ENCODE data around the gene GRK6. TPM values are rescaled to one million over a fixed set of nuclear protein-coding genes. Genes with fewer than 3 reads are reported as not detected.

GRK6 gene
- total RNA-seq, 4 donors from 2014 or later: 29.1 to 62.2 (median 37.1) TPM

DNA sequence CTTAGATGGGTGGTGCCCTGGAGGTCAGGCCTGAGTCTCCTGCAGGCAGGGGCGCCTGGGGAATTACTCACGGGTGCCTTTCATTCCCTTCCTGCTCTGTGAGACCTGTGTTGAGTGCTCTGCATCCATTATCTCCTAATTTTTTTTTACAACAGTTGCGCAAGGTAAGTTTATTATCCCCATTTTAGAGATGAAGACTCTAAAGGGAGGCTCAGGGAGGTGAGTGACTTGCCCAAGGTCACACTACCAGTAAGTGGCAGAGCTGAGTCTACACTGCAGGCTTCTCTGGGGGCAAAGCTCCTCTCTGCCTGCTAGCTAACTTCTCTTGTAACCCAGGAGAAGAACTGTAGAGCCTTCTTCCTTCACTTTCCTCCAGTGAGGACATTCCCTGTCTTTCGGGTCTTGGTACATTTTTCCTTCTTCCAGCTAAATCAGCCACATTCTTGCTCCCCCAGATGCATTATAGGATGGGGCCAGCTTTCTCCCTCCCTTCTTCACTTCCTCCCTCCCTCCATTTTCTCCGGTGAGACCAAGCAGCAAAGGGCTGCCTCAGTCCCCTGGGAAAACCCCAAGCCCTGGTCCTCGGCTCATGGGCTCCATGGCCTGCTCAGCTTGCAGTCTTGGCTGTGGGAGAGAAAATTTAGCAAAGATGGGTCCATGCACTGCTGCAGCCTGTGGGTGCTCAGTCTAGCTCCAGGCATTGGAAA is 21.9 kb downstream of the GRK6 start:
- H3K4me3 ChIP-seq: no peak overlapping the region
- no peaks in the 10 kb centered on the region for H3K9me3 ChIP-seq
- no peak overlapping the region for H3K27ac ChIP-seq
- H3K36me3 ChIP-seq: no peaks in the 10 kb centered on the region
- peaks cover 80% of the 10 kb centered on the region for H3K4me1 ChIP-seq
- DNase-seq (ENCODE audit: low spot score in 2 of 2): no peak
- 74% methylated on average over 6 of the region's 6 CpGs for WGBS
- no peak for TF ChIP-seq EP300 (IDR thresholded peaks at IDR 0.05)
- TF ChIP-seq, protein P1, sequence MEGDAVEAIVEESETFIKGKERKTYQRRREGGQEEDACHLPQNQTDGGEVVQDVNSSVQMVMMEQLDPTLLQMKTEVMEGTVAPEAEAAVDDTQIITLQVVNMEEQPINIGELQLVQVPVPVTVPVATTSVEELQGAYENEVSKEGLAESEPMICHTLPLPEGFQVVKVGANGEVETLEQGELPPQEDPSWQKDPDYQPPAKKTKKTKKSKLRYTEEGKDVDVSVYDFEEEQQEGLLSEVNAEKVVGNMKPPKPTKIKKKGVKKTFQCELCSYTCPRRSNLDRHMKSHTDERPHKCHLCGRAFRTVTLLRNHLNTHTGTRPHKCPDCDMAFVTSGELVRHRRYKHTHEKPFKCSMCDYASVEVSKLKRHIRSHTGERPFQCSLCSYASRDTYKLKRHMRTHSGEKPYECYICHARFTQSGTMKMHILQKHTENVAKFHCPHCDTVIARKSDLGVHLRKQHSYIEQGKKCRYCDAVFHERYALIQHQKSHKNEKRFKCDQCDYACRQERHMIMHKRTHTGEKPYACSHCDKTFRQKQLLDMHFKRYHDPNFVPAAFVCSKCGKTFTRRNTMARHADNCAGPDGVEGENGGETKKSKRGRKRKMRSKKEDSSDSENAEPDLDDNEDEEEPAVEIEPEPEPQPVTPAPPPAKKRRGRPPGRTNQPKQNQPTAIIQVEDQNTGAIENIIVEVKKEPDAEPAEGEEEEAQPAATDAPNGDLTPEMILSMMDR (IDR thresholded peaks at IDR 0.05): no peak
- no peak for TF ChIP-seq POLR2AphosphoS5 (IDR thresholded peaks at IDR 0.05)
- no peak for TF ChIP-seq POLR2A (IDR thresholded peaks at IDR 0.05)
- H3K27me3 ChIP-seq: no peaks in the 10 kb centered on the region

DNA sequence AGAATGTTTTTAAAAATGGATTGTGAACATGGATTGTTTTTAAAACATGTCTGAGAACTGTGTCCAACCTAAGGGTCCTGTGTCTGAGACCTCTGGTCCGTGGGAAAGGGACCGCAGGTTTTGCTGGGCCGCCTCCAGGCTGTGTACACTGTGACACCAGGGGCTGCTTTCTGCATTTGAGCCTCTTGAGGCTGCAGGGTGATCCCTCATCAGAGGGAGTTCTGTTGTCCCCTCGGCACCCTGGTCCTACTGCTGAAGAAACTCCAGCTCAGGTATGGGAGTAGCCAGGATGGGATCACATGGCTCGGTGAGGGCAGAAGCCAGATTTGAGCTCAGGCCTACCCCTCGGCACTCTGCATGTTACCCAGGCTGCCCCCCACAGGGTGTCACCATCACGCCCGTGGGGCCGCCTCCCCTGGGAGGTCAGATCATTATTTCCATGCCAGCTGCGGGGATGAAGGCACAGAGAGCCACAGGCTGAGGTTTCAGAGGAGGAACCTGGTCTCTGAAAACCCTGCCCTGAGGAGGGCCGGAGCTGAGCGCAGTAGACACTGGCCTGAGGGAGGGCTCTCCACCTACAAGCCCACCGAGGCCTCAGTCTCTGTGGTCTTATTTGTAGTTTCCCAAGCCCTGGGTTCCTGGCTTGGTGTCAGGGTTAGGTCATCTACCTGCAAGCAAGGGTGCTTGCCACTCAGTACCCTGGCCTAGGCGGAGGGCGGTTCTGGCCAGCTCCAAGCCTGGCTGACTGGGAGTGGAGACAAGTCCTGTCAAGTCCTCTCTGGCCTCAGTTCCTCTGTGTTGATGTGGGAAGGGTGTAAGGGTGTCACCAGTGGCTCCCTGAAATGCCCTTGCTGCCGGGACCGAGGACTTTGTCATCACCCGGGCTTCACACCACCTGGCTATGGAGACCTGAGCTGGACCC is 22.9 kb downstream of the GRK6 start:
- Histone ChIP-seq H3K36me3 (no peaks in the 10 kb centered on the region), H3K27ac (no peak overlapping the region), H3K9me3 (no peaks in the 10 kb centered on the region), H3K27me3 (no peaks in the 10 kb centered on the region), H3K4me1 (peaks cover 82% of the 10 kb centered on the region), H3K4me3 (no peak overlapping the region)
- TF ChIP-seq, protein P1 (IDR thresholded peaks at IDR 0.05): no peak
- no peak for TF ChIP-seq EP300 (IDR thresholded peaks at IDR 0.05)
- no peak for TF ChIP-seq POLR2AphosphoS5 (IDR thresholded peaks at IDR 0.05)
- no peak for TF ChIP-seq POLR2A (IDR thresholded peaks at IDR 0.05)
- peak in 1 of 2 donors; percentile 64 for DNase-seq (ENCODE audit: low spot score in 2 of 2)
- WGBS: 77% methylated on average over 7 of the region's 18 CpGs

DNA sequence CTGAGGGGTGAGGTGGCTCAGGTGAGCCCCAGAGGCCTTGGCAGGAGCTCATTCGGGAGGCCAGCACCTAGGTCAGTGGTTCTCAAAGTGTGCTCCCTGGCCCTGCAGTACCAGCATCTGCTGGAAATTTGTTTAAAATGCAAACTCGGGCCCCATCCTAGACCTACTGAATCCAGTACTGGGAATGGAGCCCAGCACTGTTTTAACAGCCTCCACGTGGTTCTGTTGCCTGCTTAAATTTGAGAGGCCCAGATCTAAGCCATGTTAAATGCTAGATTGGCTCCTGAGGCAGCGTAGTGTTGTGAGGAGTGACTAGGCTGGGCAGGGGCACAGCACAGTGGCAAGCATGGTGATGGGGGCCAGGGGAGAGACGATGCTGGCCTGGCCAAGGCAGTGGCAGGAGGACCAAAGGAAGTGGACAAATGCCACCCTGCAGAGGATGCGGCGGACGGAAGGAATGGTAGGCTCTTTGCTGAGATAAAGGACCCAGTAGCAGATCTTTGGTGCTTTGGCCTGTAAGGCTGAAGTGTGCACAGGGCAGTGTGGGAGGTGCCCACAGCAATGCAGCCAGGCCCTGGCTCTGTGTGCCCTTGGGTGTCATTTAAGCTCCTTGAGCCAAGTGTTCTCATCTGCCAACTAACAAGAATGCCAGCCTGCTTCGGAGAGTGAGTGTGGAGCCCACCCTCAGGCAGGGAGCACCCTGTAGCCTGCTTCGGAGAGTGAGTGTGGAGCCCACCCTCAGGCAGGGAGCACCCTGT is 24.4 kb downstream of the GRK6 start:
- peaks cover 83% of the 10 kb centered on the region for H3K4me1 ChIP-seq
- H3K4me3 ChIP-seq: no peak overlapping the region
- no peak for DNase-seq (ENCODE audit: low spot score in 2 of 2)
- H3K9me3 ChIP-seq: no peaks in the 10 kb centered on the region
- no peak overlapping the region for H3K27ac ChIP-seq
- H3K36me3 ChIP-seq: no peaks in the 10 kb centered on the region
- H3K27me3 ChIP-seq: no peaks in the 10 kb centered on the region
- 90% methylated on average over 6 of the region's 10 CpGs for WGBS
- TF ChIP-seq POLR2AphosphoS5 (IDR thresholded peaks at IDR 0.05): no peak
- TF ChIP-seq, protein P1 (IDR thresholded peaks at IDR 0.05): no peak
- no peak for TF ChIP-seq POLR2A (IDR thresholded peaks at IDR 0.05)
- TF ChIP-seq EP300 (IDR thresholded peaks at IDR 0.05): no peak

DNA sequence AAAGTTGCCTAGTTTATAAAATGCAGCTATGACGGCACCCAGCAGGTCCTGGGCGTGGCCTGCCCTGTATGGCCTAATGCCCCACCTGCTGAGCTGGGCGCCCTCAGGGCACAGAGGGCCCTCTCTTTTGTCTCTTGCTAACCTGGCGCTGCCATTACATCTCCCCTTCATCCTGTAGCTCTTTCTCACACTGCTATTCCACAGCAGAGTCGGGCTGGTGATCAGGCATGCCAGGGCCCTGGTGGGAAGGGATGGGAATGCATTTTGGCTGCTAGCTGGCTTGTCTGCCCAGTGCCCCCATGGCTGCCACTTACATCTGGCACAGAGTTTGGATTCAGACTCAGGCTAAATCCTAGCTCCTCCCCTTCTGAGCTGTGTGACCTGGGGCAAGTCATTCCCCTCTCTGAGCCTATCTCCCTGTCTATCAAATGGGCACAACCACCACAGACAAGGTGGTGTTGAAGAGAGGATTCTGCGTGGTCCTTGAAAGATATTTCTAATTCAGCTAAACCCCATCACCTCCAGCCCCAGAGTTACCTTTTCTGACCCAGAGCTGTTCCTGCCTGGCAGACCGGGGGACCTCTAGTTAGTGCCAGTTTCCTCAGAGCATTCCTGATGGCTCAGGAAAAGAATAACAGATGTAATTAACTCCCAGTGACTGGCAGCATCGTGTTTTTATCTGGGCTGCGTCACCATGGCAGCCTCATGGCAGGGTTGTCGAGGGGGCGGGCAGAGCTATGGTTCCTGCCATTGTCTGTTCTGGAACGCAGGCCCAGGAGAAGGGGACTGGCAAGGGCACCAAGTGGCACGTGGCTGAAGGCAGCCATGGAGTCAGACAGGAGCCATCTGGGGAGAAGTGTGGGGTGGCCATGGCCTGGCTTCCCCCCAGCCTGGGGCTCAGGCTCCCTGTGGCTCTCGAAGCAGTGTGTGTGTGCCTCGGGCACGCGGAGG is 26.5 kb downstream of the GRK6 start:
- peak overlapping the region; percentile 46 for H3K27ac ChIP-seq
- 64% methylated on average over 17 of the region's 17 CpGs for WGBS

More for the DNA sequence above, 26.5 kb downstream of the GRK6 start:
- Histone ChIP-seq H3K4me3 (no peak overlapping the region), H3K36me3 (peaks cover 3% of the 10 kb centered on the region), H3K9me3 (no peaks in the 10 kb centered on the region), H3K27me3 (no peaks in the 10 kb centered on the region), H3K4me1 (peaks cover 76% of the 10 kb centered on the region)
- TF ChIP-seq EP300 (IDR thresholded peaks at IDR 0.05) (no peak), POLR2AphosphoS5 (IDR thresholded peaks at IDR 0.05) (no peak)
- TF ChIP-seq, protein P1 (IDR thresholded peaks at IDR 0.05): no peak
- no peak for DNase-seq (ENCODE audit: low spot score in 2 of 2)
